GM12873 (cell line): ENCODE results near the gene DIO3.

Experiments used
- TF ChIP-seq, protein P1 (sequence below): IDR thresholded peaks from 2 replicates; pipeline ENCODE4 v1.5.1; 2012; ENCODE audit warnings: low read depth, mild to moderate bottlenecking, moderate library complexity, low read length, control low read depth; ENCODE audit not compliant: insufficient read depth; ENCODE audit errors: missing control alignments

The DIO3 gene

DNA sequence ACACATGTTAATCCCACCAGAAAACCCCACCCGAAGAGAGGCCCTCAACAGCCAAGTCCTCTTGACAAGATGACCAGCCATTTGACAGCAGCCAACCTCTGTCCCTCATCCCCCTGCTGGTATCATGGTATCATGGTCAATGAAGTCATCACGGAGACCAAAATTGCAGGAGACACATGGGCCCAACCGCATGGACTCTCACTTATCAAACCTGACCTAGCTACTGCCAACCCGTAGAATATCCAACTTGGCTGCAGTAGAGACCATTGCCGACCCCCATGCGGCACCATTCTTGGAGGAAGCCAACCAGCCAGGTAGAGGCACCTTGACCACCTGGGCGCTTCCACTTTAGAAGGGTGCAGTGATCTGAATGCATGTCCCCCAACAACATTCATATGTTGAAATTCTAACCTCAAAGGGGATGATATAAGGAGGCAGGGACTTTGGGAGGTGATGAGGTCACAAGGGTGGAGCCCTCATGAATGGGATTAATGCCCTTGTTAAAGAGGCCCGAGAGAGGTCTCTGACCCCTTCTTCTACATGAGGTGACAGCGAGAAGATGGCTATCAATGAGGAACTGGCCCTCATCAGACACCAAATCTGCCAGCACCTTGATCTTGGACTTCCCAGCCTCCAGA lies 33.3 kb downstream of the DIO3 start:
- TF ChIP-seq, protein P1, sequence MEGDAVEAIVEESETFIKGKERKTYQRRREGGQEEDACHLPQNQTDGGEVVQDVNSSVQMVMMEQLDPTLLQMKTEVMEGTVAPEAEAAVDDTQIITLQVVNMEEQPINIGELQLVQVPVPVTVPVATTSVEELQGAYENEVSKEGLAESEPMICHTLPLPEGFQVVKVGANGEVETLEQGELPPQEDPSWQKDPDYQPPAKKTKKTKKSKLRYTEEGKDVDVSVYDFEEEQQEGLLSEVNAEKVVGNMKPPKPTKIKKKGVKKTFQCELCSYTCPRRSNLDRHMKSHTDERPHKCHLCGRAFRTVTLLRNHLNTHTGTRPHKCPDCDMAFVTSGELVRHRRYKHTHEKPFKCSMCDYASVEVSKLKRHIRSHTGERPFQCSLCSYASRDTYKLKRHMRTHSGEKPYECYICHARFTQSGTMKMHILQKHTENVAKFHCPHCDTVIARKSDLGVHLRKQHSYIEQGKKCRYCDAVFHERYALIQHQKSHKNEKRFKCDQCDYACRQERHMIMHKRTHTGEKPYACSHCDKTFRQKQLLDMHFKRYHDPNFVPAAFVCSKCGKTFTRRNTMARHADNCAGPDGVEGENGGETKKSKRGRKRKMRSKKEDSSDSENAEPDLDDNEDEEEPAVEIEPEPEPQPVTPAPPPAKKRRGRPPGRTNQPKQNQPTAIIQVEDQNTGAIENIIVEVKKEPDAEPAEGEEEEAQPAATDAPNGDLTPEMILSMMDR = no peak

GRCh38 chr14:101595349-101595748 lies 34.1 kb downstream of the DIO3 start:
- TF ChIP-seq, protein P1 = no peak

DNA sequence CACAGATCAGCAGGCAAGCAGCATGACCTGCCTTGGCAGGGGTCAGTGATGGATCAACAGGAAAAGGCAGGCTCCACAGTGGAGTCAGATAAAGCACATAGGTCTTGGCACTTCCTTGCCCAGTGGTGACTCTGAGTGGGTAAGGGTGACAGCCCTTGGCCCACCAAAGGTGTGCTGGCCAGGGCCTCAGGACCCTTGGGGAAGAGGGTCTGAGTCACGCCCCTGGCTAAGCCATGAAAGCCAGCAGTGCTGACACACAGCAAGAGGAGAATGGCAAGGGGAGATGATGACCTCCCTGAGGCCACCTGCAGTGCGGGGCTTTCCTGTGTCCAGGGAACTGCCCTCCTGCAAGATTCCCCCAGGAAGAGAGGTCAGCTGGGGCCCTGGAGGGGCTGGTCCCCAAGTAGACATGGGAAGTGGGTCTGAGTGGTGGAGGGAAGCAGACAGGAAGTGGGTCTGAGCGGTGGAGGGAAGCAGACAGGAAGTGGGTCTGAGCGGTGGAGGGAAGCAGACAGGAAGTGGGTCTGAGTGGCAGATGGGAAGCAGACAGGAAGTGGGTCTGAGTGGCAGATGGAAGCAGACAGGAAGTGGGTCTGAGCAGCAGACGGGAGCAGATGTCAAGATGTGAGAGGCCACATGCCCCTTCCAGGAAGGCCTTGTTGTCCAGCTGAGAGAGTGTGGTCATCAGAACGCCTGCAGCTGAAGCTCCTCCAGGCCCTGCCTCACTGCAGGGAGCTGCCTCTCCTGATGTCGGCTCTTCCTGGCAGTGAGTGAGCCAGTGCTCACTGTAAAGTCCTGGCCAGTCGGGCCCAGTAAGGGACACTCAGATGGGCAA lies 34.8 kb downstream of the DIO3 start:
- TF ChIP-seq, protein P1 = no peak

- TF ChIP-seq, protein P1 = no peak
Measured at GRCh38 chr14:101596742-101597141, 35.4 kb downstream of the DIO3 start.

- TF ChIP-seq, protein P1 = no peak
Measured at GRCh38 chr14:101598159-101598558, 36.9 kb downstream of the DIO3 start.

DNA sequence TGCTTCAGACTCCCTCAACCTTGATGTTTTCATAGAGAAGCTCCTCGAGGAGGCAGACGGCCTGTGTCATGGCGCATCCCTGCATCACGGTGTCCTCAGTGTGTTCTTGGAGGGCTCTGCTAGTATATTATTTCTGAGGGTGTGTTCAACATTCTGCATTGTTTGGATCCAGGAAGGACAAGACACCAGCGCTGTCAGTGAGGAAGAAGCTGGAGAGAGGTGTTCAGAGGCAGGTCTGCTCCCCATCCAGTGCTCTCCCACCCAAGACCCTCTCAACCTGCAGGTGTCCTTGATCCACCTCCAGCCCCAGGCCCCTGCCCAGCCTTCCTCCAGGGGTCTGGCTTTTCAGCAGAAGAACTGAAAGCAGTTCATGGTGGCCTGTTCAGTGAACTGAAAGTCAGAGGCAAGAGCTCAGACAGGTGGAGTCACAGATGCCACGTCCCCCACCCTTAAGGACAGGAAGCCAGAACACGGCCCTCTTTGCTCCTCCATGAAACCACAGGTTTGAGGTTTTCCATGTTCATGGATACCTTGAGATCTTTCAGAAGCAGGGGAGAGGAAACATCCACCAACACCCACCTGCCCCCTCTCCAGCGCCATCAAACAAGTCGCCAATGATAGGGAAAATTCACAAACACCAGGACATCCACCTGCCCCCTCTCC lies 37.4 kb downstream of the DIO3 start:
- TF ChIP-seq, protein P1 = no peak

DNA sequence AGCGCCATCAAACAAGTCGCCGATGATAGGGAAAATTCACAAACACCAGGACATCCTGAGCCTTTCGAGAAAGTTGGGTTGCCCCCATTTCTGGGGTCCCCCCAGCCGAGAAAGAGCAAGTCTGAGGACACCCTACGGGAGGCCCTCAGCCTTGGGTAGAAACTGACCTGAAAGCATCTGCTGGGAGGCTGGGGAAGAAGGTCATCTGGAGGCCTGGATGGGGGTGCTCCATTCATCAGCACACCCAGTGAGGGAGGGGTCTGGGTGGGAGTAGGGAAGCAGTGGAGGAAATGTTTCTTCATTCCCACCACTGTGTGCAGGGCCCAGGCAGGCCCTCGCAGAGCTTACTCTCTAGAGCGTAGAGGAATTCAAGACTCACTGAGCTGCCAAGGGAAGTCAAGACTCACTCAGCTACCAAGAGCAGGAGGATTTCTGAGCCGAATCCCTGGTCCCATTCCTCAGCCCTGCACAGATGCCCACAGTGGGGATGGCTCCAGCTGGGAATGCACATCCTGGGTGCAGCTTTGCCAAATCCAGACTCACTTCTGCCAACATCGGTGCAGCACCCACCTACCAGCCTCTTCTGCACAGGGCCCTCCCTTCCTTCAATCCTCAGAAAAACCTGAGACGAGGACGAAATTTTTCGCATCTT lies 38.1 kb downstream of the DIO3 start:
- TF ChIP-seq, protein P1 = no peak
